SK-N-SH (cell line): ENCODE measurements around the gene GNL2.

Experiments
- CTCF ChIP-seq: fragments of 200-600 bp; sonication (generic); IDR thresholded peaks from 2 replicates; pipeline ENCODE4 v1.6.1; 2017; ENCODE audit warnings: antibody characterized with exemption, mild to moderate bottlenecking, moderate library complexity
- EP300 ChIP-seq, 2 experiments: IDR thresholded peaks; 2 replicates each; pipeline versions ENCODE4 v1.4.0 to v1.6.1; 2012; ENCODE audit warnings: borderline replicate concordance in 1 of 2, low read depth in 1 of 2, low read length in 1 of 2
- GABPA ChIP-seq: IDR thresholded peaks from 2 replicates; pipeline ENCODE4 v1.4.0; 2012; ENCODE audit warnings: low read depth, mild to moderate bottlenecking
- MEF2A ChIP-seq: IDR thresholded peaks from 2 replicates; pipeline ENCODE4 v1.4.0; 2012; ENCODE audit warnings: low read depth, borderline replicate concordance
- MXI1 ChIP-seq: IDR thresholded peaks from 2 replicates; pipeline ENCODE4 v1.6.1; 2012; ENCODE audit warnings: mild to moderate bottlenecking, low read depth, low read length, improper control_type of control experiment
- NFIC ChIP-seq: IDR thresholded peaks from 2 replicates; pipeline ENCODE4 v1.4.0; 2012; ENCODE audit warnings: borderline replicate concordance
- PBX3 ChIP-seq: IDR thresholded peaks from 2 replicates; pipeline ENCODE4; 2012
- POLR2AphosphoS5 ChIP-seq: IDR thresholded peaks from 2 replicates; pipeline ENCODE4 v1.6.1; 2012; ENCODE audit warnings: low read depth, low read length
- SMC3 ChIP-seq: IDR thresholded peaks from 2 replicates; pipeline ENCODE4 v1.6.1; 2012; ENCODE audit warnings: low read depth, low read length, improper control_type of control experiment
- TAF1 ChIP-seq: IDR thresholded peaks from 2 replicates; pipeline ENCODE4 v1.6.1; 2012; ENCODE audit warnings: low read depth, mild to moderate bottlenecking, low read length, moderate library complexity, borderline replicate concordance
- TCF12 ChIP-seq: IDR thresholded peaks from 2 replicates; pipeline ENCODE4 v1.4.0; 2012
- TEAD4 ChIP-seq: IDR thresholded peaks from 2 replicates; pipeline ENCODE4 v1.4.0; 2012; ENCODE audit warnings: mild to moderate bottlenecking, borderline replicate concordance; ENCODE audit not compliant: insufficient read depth
- YY1 ChIP-seq: IDR thresholded peaks from 2 replicates; pipeline ENCODE4 v1.4.0; 2012; ENCODE audit warnings: low read depth, mild to moderate bottlenecking
- TF ChIP-seq, protein P1 (sequence below): IDR thresholded peaks from 2 replicates; pipeline ENCODE4 v1.4.0; 2012; ENCODE audit warnings: low read depth, borderline replicate concordance

DNA sequence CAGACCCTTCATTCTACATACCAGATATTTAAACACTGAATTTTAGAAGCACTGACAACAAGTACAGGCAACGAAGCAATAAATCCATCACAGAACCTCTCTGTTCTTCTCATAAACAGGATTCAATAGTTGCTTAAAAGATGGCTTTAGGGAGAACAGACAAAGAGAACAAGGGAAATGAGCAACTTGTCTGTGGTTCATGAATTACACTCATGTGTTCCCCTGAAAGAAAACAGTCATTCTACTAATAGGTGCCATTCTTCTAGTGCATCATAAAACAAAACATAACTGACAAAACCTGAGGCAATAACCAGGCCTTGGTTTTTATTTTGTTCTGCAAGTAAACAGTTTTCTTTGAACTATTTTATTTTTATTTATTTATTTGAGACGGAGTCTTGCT is 6.8 kb downstream of the GNL2 start:
- no peak for TF ChIP-seq MEF2A
- no peak for TF ChIP-seq SMC3
- no peak for TF ChIP-seq TAF1
- TF ChIP-seq CTCF = no peak
- TF ChIP-seq MXI1 = no peak
- TF ChIP-seq GABPA = no peak
- no peak for TF ChIP-seq YY1
- no peak for TF ChIP-seq PBX3
- TF ChIP-seq NFIC = no peak
- TF ChIP-seq TEAD4 = no peak
- no peak for TF ChIP-seq EP300 (IDR thresholded peaks at IDR 0.05; ENCODE audit: borderline replicate concordance in 1 of 2, low read depth in 1 of 2, low read length in 1 of 2)
- TF ChIP-seq POLR2AphosphoS5 = no peak
- TF ChIP-seq, protein P1, sequence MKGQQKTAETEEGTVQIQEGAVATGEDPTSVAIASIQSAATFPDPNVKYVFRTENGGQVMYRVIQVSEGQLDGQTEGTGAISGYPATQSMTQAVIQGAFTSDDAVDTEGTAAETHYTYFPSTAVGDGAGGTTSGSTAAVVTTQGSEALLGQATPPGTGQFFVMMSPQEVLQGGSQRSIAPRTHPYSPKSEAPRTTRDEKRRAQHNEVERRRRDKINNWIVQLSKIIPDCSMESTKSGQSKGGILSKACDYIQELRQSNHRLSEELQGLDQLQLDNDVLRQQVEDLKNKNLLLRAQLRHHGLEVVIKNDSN = no peak
- no peak for TF ChIP-seq TCF12
